ENCODE data around the gene PTPRD. TPM values are rescaled to one million over a fixed set of nuclear protein-coding genes. Genes with fewer than 3 reads are reported as not detected.

PTPRD gene
- total and polyA plus RNA-seq, 2 donors (not counting 1 experiment from before 2014, with no cell fraction given) = 0.35 to 4.8 TPM

- H3K27ac ChIP-seq (ENCODE audit: insufficient read depth, low read length) = no peak overlapping the region
- no peaks in the 10 kb centered on the region for H3K36me3 ChIP-seq (ENCODE audit: control insufficient read depth, insufficient read depth, low read length)
- H3K27me3 ChIP-seq (ENCODE audit: control insufficient read depth, insufficient read depth, low read length) = no peaks in the 10 kb centered on the region
- H2AFZ ChIP-seq (ENCODE audit: low read length) = no peak overlapping the region
- no peak overlapping the region for H3K4me3 ChIP-seq (replicated peaks in 1 of 4; ENCODE audit: control extremely low read depth in 1 of 4, insufficient read depth in 1 of 4, low read depth in 3 of 4, low read length in 4 of 4)
- TF ChIP-seq CTCF (conservative IDR thresholded peaks at IDR 0.05 in 1 of 2, IDR thresholded peaks at IDR 0.05 in 1 of 2; ENCODE audit: low read depth in 1 of 2, low read length in 2 of 2) (no peak), EZH2 (IDR thresholded peaks at IDR 0.05; ENCODE audit: low read length, missing control alignments) (no peak)
- no peaks in the 10 kb centered on the region for H4K20me1 ChIP-seq (ENCODE audit: control insufficient read depth, extremely low read depth, insufficient read depth, low read length)
- no peak overlapping the region for H3K9ac ChIP-seq (ENCODE audit: insufficient read depth, low read length)
- no peak overlapping the region for H3K4me2 ChIP-seq (ENCODE audit: extremely low read depth, insufficient read depth, low read length)
- no peaks in the 10 kb centered on the region for H3K9me3 ChIP-seq (ENCODE audit: control insufficient read depth, insufficient read depth, low read depth, low read length)
- H3K4me1 ChIP-seq (ENCODE audit: control insufficient read depth, extremely low read depth, insufficient read depth, low read length) = no peaks in the 10 kb centered on the region
- no peaks in the 10 kb centered on the region for H3K79me2 ChIP-seq (ENCODE audit: control insufficient read depth, insufficient read depth, low read length)
- peak in 1 of 2 donors; percentile 3 for DNase-seq (ENCODE audit: low read depth in 2 of 2)
These were observed 2155.7 kb downstream of the PTPRD start for GRCh38 chr9:8457055-8457454.

GRCh38 chr9:8456344-8456743, 2156.5 kb downstream of the PTPRD start:
- Histone ChIP-seq H2AFZ (ENCODE audit: low read length) (no peak overlapping the region), H3K36me3 (ENCODE audit: control insufficient read depth, insufficient read depth, low read length) (no peaks in the 10 kb centered on the region), H3K4me2 (ENCODE audit: extremely low read depth, insufficient read depth, low read length) (no peak overlapping the region), H3K4me1 (ENCODE audit: control insufficient read depth, extremely low read depth, insufficient read depth, low read length) (no peaks in the 10 kb centered on the region), H3K27me3 (ENCODE audit: control insufficient read depth, insufficient read depth, low read length) (no peaks in the 10 kb centered on the region), H3K9ac (ENCODE audit: insufficient read depth, low read length) (no peak overlapping the region), H4K20me1 (ENCODE audit: control insufficient read depth, extremely low read depth, insufficient read depth, low read length) (no peaks in the 10 kb centered on the region), H3K79me2 (ENCODE audit: control insufficient read depth, insufficient read depth, low read length) (no peaks in the 10 kb centered on the region), H3K27ac (ENCODE audit: insufficient read depth, low read length) (no peak overlapping the region), H3K4me3 (replicated peaks in 1 of 4; ENCODE audit: control extremely low read depth in 1 of 4, insufficient read depth in 1 of 4, low read depth in 3 of 4, low read length in 4 of 4) (no peak overlapping the region), H3K9me3 (ENCODE audit: control insufficient read depth, insufficient read depth, low read depth, low read length) (no peaks in the 10 kb centered on the region)
- TF ChIP-seq CTCF (conservative IDR thresholded peaks at IDR 0.05 in 1 of 2, IDR thresholded peaks at IDR 0.05 in 1 of 2; ENCODE audit: low read depth in 1 of 2, low read length in 2 of 2) (no peak), EZH2 (IDR thresholded peaks at IDR 0.05; ENCODE audit: low read length, missing control alignments) (no peak)
- no peak for DNase-seq (ENCODE audit: low read depth in 2 of 2)

GRCh38 chr9:8450810-8451545, 2161.8 kb downstream of the PTPRD start:
- H3K4me2 ChIP-seq (ENCODE audit: extremely low read depth, insufficient read depth, low read length) = no peak overlapping the region
- no peak for DNase-seq (ENCODE audit: low read depth in 2 of 2)
- TF ChIP-seq EZH2 (IDR thresholded peaks at IDR 0.05; ENCODE audit: low read length, missing control alignments) (no peak), CTCF (conservative IDR thresholded peaks at IDR 0.05 in 1 of 2, IDR thresholded peaks at IDR 0.05 in 1 of 2; ENCODE audit: low read depth in 1 of 2, low read length in 2 of 2) (no peak)
- H3K4me3 ChIP-seq (replicated peaks in 1 of 4; ENCODE audit: control extremely low read depth in 1 of 4, insufficient read depth in 1 of 4, low read depth in 3 of 4, low read length in 4 of 4) = no peak overlapping the region
- H3K4me1 ChIP-seq (ENCODE audit: control insufficient read depth, extremely low read depth, insufficient read depth, low read length) = no peaks in the 10 kb centered on the region
- H3K36me3 ChIP-seq (ENCODE audit: control insufficient read depth, insufficient read depth, low read length) = no peaks in the 10 kb centered on the region
- H3K79me2 ChIP-seq (ENCODE audit: control insufficient read depth, insufficient read depth, low read length) = no peaks in the 10 kb centered on the region
- no peak overlapping the region for H3K9ac ChIP-seq (ENCODE audit: insufficient read depth, low read length)
- H2AFZ ChIP-seq (ENCODE audit: low read length) = no peak overlapping the region
- no peaks in the 10 kb centered on the region for H4K20me1 ChIP-seq (ENCODE audit: control insufficient read depth, extremely low read depth, insufficient read depth, low read length)
- H3K27me3 ChIP-seq (ENCODE audit: control insufficient read depth, insufficient read depth, low read length) = no peaks in the 10 kb centered on the region
- no peak overlapping the region for H3K27ac ChIP-seq (ENCODE audit: insufficient read depth, low read length)
- no peaks in the 10 kb centered on the region for H3K9me3 ChIP-seq (ENCODE audit: control insufficient read depth, insufficient read depth, low read depth, low read length)

All from fibroblast of lung (primary cell).